Kidney epithelial cell (primary cell): ENCODE data around the gene ATXN7L1. TPM values are rescaled to one million over a fixed set of nuclear protein-coding genes. Genes with fewer than 3 reads are reported as not detected.

Experiments used
- DNase-seq: peaks from one replicate; pipeline ENCODE4 v3.0.0-alpha.2; 2010; ENCODE audit warnings: low read depth
- H3K27me3 ChIP-seq: 2 replicates; pipeline ENCODE4 v1.6.0; 2011; ENCODE audit warnings: low read length; ENCODE audit not compliant: control insufficient read depth, insufficient read depth
- H3K36me3 ChIP-seq: 2 replicates; pipeline ENCODE4 v1.5.1; 2011; ENCODE audit warnings: low read length; ENCODE audit not compliant: control insufficient read depth, insufficient read depth
- H3K4me3 ChIP-seq: 2 replicates; pipeline ENCODE4 v1.5.1; 2011; ENCODE audit warnings: low read depth, mild to moderate bottlenecking, control low read depth, low read length
- total RNA-seq: library from RNA; depleted of rRNA; stranded (reverse); fragments of >200 nt; gene quantifications from 2 replicates; pipeline ENCODE4 v1.2.3, GENCODE V29; 2015
- TF ChIP-seq, protein P1 (sequence below): IDR thresholded peaks from 2 replicates; pipeline ENCODE4 v1.5.1; 2011; ENCODE audit warnings: mild to moderate bottlenecking, moderate library complexity, low read length, control low read depth, inconsistent platforms; ENCODE audit not compliant: insufficient read depth, poor library complexity, severe bottlenecking

Gene ATXN7L1
- total RNA-seq, 1 donor from 2014 or later, result 2.4 TPM

DNA sequence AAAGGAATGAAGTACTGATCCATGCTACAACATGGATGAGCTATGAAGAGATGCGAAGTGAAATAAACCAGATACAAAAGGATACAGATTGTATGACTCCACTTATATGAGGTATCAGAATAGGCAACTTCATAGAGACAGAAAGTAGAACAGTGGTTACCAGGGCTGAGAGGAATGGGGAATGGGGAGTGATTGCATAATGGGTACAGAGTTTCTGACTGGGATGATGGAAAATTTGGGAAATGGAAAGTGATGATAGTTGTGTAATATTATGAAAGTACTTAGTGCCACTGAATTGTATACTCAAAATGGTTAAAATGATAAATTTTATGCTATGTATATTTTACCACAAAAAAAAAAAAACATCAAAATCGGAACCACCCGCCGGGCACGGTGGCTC lies 3.9 kb downstream of the ATXN7L1 start:
- no peaks in the 10 kb centered on the region for H3K27me3 ChIP-seq
- no peaks in the 10 kb centered on the region for H3K36me3 ChIP-seq
- DNase-seq, result no peak
- no peak overlapping the region for H3K4me3 ChIP-seq
- TF ChIP-seq, protein P1, sequence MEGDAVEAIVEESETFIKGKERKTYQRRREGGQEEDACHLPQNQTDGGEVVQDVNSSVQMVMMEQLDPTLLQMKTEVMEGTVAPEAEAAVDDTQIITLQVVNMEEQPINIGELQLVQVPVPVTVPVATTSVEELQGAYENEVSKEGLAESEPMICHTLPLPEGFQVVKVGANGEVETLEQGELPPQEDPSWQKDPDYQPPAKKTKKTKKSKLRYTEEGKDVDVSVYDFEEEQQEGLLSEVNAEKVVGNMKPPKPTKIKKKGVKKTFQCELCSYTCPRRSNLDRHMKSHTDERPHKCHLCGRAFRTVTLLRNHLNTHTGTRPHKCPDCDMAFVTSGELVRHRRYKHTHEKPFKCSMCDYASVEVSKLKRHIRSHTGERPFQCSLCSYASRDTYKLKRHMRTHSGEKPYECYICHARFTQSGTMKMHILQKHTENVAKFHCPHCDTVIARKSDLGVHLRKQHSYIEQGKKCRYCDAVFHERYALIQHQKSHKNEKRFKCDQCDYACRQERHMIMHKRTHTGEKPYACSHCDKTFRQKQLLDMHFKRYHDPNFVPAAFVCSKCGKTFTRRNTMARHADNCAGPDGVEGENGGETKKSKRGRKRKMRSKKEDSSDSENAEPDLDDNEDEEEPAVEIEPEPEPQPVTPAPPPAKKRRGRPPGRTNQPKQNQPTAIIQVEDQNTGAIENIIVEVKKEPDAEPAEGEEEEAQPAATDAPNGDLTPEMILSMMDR, result no peak

- Histone ChIP-seq H3K27me3 (no peaks in the 10 kb centered on the region), H3K4me3 (no peak overlapping the region), H3K36me3 (no peaks in the 10 kb centered on the region)
- TF ChIP-seq, protein P1, result no peak
- DNase-seq, result no peak
Observed at GRCh38 chr7:105871142-105871541, 5.3 kb downstream of the ATXN7L1 start.

GRCh38 chr7:105866102-105866801 lies 10.1 kb downstream of the ATXN7L1 start:
- Histone ChIP-seq H3K4me3 (no peak overlapping the region), H3K36me3 (no peaks in the 10 kb centered on the region), H3K27me3 (no peaks in the 10 kb centered on the region)
- DNase-seq, result no peak
- TF ChIP-seq, protein P1, result no peak

DNA sequence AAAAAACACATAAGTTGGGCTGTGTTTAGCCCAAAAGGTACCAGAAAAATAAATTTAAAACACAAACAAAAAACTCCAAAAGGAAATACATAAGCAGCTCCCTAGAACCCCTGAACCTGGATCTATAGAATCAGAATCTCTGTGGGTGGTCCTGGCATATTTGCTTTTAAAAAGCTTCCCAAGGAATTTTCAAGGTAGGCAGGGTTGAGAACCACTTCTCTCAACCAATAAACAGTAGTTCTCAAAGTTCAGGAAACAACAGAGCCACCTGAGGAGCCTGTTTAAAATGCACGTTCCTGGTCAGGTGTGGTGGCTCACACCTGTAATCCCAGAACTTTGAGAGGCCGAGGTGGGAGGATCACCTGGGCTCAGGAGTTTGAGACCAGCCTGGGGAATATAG lies 12.5 kb downstream of the ATXN7L1 start:
- Histone ChIP-seq H3K36me3 (no peaks in the 10 kb centered on the region), H3K27me3 (no peaks in the 10 kb centered on the region), H3K4me3 (no peak overlapping the region)
- DNase-seq, result no peak
- TF ChIP-seq, protein P1, result no peak

- Histone ChIP-seq H3K36me3 (no peaks in the 10 kb centered on the region), H3K4me3 (no peak overlapping the region), H3K27me3 (no peaks in the 10 kb centered on the region)
- TF ChIP-seq, protein P1, result no peak
- no peak for DNase-seq
Observed at GRCh38 chr7:105862770-105863169, 13.6 kb downstream of the ATXN7L1 start.

DNA sequence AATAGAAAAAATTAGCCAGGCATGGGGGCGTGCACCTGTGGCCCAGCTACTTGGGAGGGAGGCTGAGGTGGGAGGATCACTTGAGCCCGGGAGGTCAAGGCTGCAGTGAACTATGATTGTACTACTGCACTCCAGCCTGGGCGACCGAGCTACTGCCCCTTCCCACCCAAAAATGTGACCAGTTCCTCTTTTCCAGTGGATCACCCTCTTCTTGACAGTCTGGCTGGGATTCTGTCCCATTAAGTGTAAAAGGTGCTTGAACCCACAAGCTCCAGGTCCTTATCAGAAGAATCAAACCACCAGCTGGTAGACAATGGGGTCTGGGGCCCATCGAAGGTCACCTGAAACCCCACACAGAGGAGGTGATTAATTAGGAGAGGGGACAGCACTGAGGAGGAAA lies 14.1 kb downstream of the ATXN7L1 start:
- Histone ChIP-seq H3K4me3 (no peak overlapping the region), H3K36me3 (no peaks in the 10 kb centered on the region), H3K27me3 (no peaks in the 10 kb centered on the region)
- TF ChIP-seq, protein P1, result no peak
- DNase-seq, result no peak
